CD4-positive, alpha-beta memory T cell (primary cell): ENCODE measurements around the gene DMAC1. TPM values are rescaled to one million over a fixed set of nuclear protein-coding genes. Genes with fewer than 3 reads are reported as not detected.
A peak's percentile ranks its signal among the peaks of the same experiment; 100 is the strongest.

Experiments used
- CTCF ChIA-PET: fragments of 350-600 bp; sonication (Branson Sonifier 250); formaldehyde crosslinking; loops from one replicate; lab custom pipeline; 2021; ENCODE audit warnings: inconsistent platforms; ENCODE audit not compliant: partially characterized antibody; lab: Charles Lee
- POLR2A ChIA-PET: fragments of 350-600 bp; sonication (Branson Sonifier 250); formaldehyde crosslinking; loops from one replicate; lab custom pipeline; 2021; ENCODE audit not compliant: partially characterized antibody; lab: Charles Lee
- DNase-seq, 5 donors: peaks; one replicate each; pipeline versions ENCODE4 v3.0.0 to v3.0.0-alpha.2; 2020 to 2022; ENCODE audit warnings: mixed read lengths in 1 of 5
- H3K27ac ChIP-seq: one replicate; pipeline ENCODE4 v1.7.0; 2013; ENCODE audit warnings: low read depth, low read length
- H3K27me3 ChIP-seq: 2 replicates; pipeline ENCODE4 v1.7.0; 2013; ENCODE audit warnings: mild to moderate bottlenecking, low read length, moderate library complexity; ENCODE audit not compliant: insufficient read depth
- H3K36me3 ChIP-seq: 2 replicates; pipeline ENCODE4 v1.7.0; 2013; ENCODE audit warnings: mild to moderate bottlenecking, low read length, moderate library complexity; ENCODE audit not compliant: insufficient read depth
- H3K4me1 ChIP-seq: 2 replicates; pipeline ENCODE4 v1.7.0; 2013; ENCODE audit warnings: mild to moderate bottlenecking, low read length, moderate library complexity; ENCODE audit not compliant: insufficient read depth
- H3K4me3 ChIP-seq, 2 donors: one replicate each; pipeline ENCODE4 v1.7.0; 2013; ENCODE audit warnings: low read length in 2 of 2, mild to moderate bottlenecking in 1 of 2
- H3K9me3 ChIP-seq, 2 donors: one replicate each; pipeline ENCODE4 v1.7.0; 2013; ENCODE audit warnings: low read length in 2 of 2, control low read depth in 1 of 2; ENCODE audit not compliant: control insufficient read depth in 1 of 2
- H3K27ac Mint-ChIP-seq, 7 donors: one replicate each; pipeline ENCODE4 v1.8.0; 2020 to 2021; ENCODE audit warnings: mixed read lengths in 7 of 7, mild to moderate bottlenecking in 6 of 7, inconsistent platforms in 3 of 7, moderate library complexity in 3 of 7
- H3K27me3 Mint-ChIP-seq, 2 donors: one replicate each; pipeline ENCODE4 v1.8.0; 2020 to 2021; ENCODE audit warnings: mixed read lengths in 2 of 2
- H3K36me3 Mint-ChIP-seq, 2 donors: one replicate each; pipeline ENCODE4 v1.8.0; 2020 to 2021; ENCODE audit warnings: mixed read lengths in 2 of 2, inconsistent platforms in 1 of 2, mild to moderate bottlenecking in 1 of 2
- H3K4me1 Mint-ChIP-seq, 4 donors: one replicate each; pipeline ENCODE4 v1.8.0; 2020 to 2021; ENCODE audit warnings: mixed read lengths in 4 of 4, mild to moderate bottlenecking in 1 of 4
- H3K4me3 Mint-ChIP-seq, 8 donors: one replicate each; pipeline ENCODE4 v1.8.0; 2020 to 2021; ENCODE audit warnings: mixed read lengths in 8 of 8, mild to moderate bottlenecking in 7 of 8, moderate library complexity in 6 of 8, inconsistent platforms in 3 of 8
- H3K9me3 Mint-ChIP-seq, 8 donors: one replicate each; pipeline ENCODE4 v1.8.0; 2020 to 2021; ENCODE audit warnings: mixed read lengths in 8 of 8, mild to moderate bottlenecking in 5 of 8, inconsistent platforms in 3 of 8, moderate library complexity in 1 of 8
- intact Hi-C: fragments of 100-400 bp; cut with micrococcal nuclease; formaldehyde crosslinking; loops from one replicate; pipeline ENCODE4 v1.15.1; 2023
- polyA plus RNA-seq, 2 donors: library from polyadenylated mRNA; unstranded; fragments of 300-500 nt; fragmentation: Illumina TruSeq; gene quantifications; one replicate each; pipeline ENCODE4 v1.2.3, GENCODE V29; 2021
- total RNA-seq, 2 experiments: library from RNA; stranded (reverse); gene quantifications; one replicate each; pipeline ENCODE4 v1.2.3, GENCODE V29; 2021

Gene DMAC1
- total and polyA plus RNA-seq, 4 experiments from 2014 or later, result 29.2 to 61.0 (median 34.4) TPM

GRCh38 chr9:7827792-7828191 is 28.2 kb upstream of the DMAC1 start:
- no peak overlapping the region for H3K4me3 Mint-ChIP-seq
- intact Hi-C loops, result no loop called here

DNA sequence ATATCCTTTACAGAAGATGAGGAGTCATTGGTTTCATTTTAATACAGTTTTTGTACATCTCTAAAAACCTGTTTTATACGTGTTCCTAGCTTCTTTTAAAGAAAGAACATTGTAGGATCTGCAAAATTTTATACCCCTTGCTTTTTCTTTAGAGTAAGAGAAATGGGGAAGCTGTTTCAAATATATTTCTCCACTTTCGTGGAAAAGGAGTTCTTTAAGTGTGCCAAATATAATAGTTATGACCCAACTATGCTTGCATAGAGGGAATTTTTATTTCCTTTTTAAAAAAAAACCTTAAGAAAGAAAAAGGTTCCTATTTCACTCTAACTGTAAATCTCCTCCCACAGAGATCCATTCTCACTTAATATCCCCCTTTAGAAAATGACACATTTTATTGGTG is 27.5 kb upstream of the DMAC1 start:
- Histone ChIP-seq H3K27ac (no peak overlapping the region), H3K9me3 (no peaks in the 10 kb centered on the region), H3K4me3 (no peak overlapping the region), H3K27me3 (no peaks in the 10 kb centered on the region), H3K4me1 (no peaks in the 10 kb centered on the region), H3K36me3 (no peaks in the 10 kb centered on the region)
- no peak for DNase-seq
- Mint-ChIP-seq H3K36me3 (no peaks in the 10 kb centered on the region), H3K4me1 (no peaks in the 10 kb centered on the region), H3K27ac (no peak overlapping the region), H3K27me3 (peaks cover 2 to 6% of the 10 kb centered on the region in 2 donors), H3K4me3 (no peak overlapping the region), H3K9me3 (no peaks in the 10 kb centered on the region)
- CTCF ChIA-PET, result no interaction called here
- POLR2A ChIA-PET, result no interaction called here
- intact Hi-C loops, result no loop called here

More at GRCh38 chr9:7827792-7828191, 28.2 kb upstream of the DMAC1 start:
- Mint-ChIP-seq H3K9me3 (no peaks in the 10 kb centered on the region), H3K36me3 (no peaks in the 10 kb centered on the region), H3K27me3 (peaks cover 2 to 6% of the 10 kb centered on the region in 2 donors), H3K27ac (no peak overlapping the region), H3K4me1 (no peaks in the 10 kb centered on the region)
- H3K4me1 ChIP-seq, result no peaks in the 10 kb centered on the region
- no peak for DNase-seq
- no peak overlapping the region for H3K4me3 ChIP-seq
- H3K27me3 ChIP-seq, result no peaks in the 10 kb centered on the region
- POLR2A ChIA-PET, result no interaction called here
- CTCF ChIA-PET, result no interaction called here
- H3K9me3 ChIP-seq, result no peaks in the 10 kb centered on the region
- H3K27ac ChIP-seq, result no peak overlapping the region
- H3K36me3 ChIP-seq, result no peaks in the 10 kb centered on the region

GRCh38 chr9:7823651-7824050 is 24.1 kb upstream of the DMAC1 start:
- Mint-ChIP-seq H3K4me3 (no peak overlapping the region), H3K9me3 (peaks cover 0 to 1% (median 0%) of the 10 kb centered on the region in 8 donors), H3K27ac (no peak overlapping the region), H3K4me1 (no peaks in the 10 kb centered on the region), H3K27me3 (peaks cover 5 to 6% of the 10 kb centered on the region in 2 donors), H3K36me3 (no peaks in the 10 kb centered on the region)
- ChIA-PET CTCF (interaction anchor here (1.3 kb wide), 1 partner anchor 20 kb away, joined by 3 read pairs; no protein-coding TSS in a partner anchor), POLR2A (no interaction called here)
- Histone ChIP-seq H3K4me1 (no peaks in the 10 kb centered on the region), H3K27ac (no peak overlapping the region), H3K36me3 (no peaks in the 10 kb centered on the region), H3K9me3 (no peaks in the 10 kb centered on the region), H3K4me3 (no peak overlapping the region), H3K27me3 (peaks cover 5% of the 10 kb centered on the region)
- intact Hi-C loops, result no loop called here
- DNase-seq, result no peak

GRCh38 chr9:7819984-7820383 is 20.4 kb upstream of the DMAC1 start:
- H3K36me3 ChIP-seq, result no peaks in the 10 kb centered on the region
- Mint-ChIP-seq H3K36me3 (no peaks in the 10 kb centered on the region), H3K27ac (peak overlapping the region in 1 of 7 donors; percentile 43), H3K9me3 (peaks cover 0 to 1% (median 0%) of the 10 kb centered on the region in 8 donors), H3K27me3 (peaks cover 3 to 6% of the 10 kb centered on the region in 2 donors), H3K4me3 (no peak overlapping the region), H3K4me1 (peaks cover 0 to 2% (median 0%) of the 10 kb centered on the region in 4 donors)
- no peak overlapping the region for H3K27ac ChIP-seq
- no peak overlapping the region for H3K4me3 ChIP-seq
- DNase-seq, result no peak
- H3K4me1 ChIP-seq, result no peaks in the 10 kb centered on the region
- CTCF ChIA-PET, result interaction anchor here (0.8 kb wide), 1 partner anchor 24 kb away, joined by 3 read pairs; no protein-coding TSS in a partner anchor
- no peaks in the 10 kb centered on the region for H3K9me3 ChIP-seq
- POLR2A ChIA-PET, result interaction anchor here (0.6 kb wide), 1 partner anchor 14 kb away, joined by 3 read pairs; no protein-coding TSS in a partner anchor
- intact Hi-C loops, result no loop called here
- peaks cover 5% of the 10 kb centered on the region for H3K27me3 ChIP-seq

GRCh38 chr9:7816021-7816420 is 16.4 kb upstream of the DMAC1 start:
- intact Hi-C loops, result no loop called here

GRCh38 chr9:7813030-7813429 is 13.5 kb upstream of the DMAC1 start:
- Mint-ChIP-seq H3K9me3 (no peaks in the 10 kb centered on the region), H3K27me3 (peaks cover 6 to 7% of the 10 kb centered on the region in 2 donors), H3K4me3 (no peak overlapping the region), H3K4me1 (peaks cover 0 to 2% (median 0%) of the 10 kb centered on the region in 4 donors), H3K27ac (no peak overlapping the region), H3K36me3 (no peaks in the 10 kb centered on the region)
- ChIA-PET POLR2A (no interaction called here), CTCF (no interaction called here)
- no peaks in the 10 kb centered on the region for H3K4me1 ChIP-seq
- no peak for DNase-seq
- no peak overlapping the region for H3K27ac ChIP-seq
- no peak overlapping the region for H3K4me3 ChIP-seq
- no peaks in the 10 kb centered on the region for H3K27me3 ChIP-seq
- intact Hi-C loops, result no loop called here
- no peaks in the 10 kb centered on the region for H3K9me3 ChIP-seq
- H3K36me3 ChIP-seq, result no peaks in the 10 kb centered on the region

More at GRCh38 chr9:7816021-7816420, 16.4 kb upstream of the DMAC1 start:
- Mint-ChIP-seq H3K4me1 (peaks cover 0 to 2% (median 0%) of the 10 kb centered on the region in 4 donors), H3K4me3 (no peak overlapping the region), H3K27me3 (peaks cover 0 to 3% of the 10 kb centered on the region in 2 donors), H3K27ac (no peak overlapping the region), H3K36me3 (no peaks in the 10 kb centered on the region), H3K9me3 (peaks cover 0 to 1% (median 0%) of the 10 kb centered on the region in 8 donors)
- Histone ChIP-seq H3K4me3 (no peak overlapping the region), H3K36me3 (no peaks in the 10 kb centered on the region), H3K4me1 (no peaks in the 10 kb centered on the region), H3K27ac (no peak overlapping the region), H3K9me3 (no peaks in the 10 kb centered on the region), H3K27me3 (peaks cover 5% of the 10 kb centered on the region)
- DNase-seq, result no peak
- POLR2A ChIA-PET, result no interaction called here
- CTCF ChIA-PET, result no interaction called here

- H3K4me3 ChIP-seq, result no peak overlapping the region
- Mint-ChIP-seq H3K27ac (no peak overlapping the region), H3K4me1 (peaks cover 0 to 2% (median 0%) of the 10 kb centered on the region in 4 donors), H3K27me3 (peaks cover 7 to 8% of the 10 kb centered on the region in 2 donors), H3K4me3 (no peak overlapping the region), H3K9me3 (no peaks in the 10 kb centered on the region), H3K36me3 (no peaks in the 10 kb centered on the region)
- no peaks in the 10 kb centered on the region for H3K27me3 ChIP-seq
- POLR2A ChIA-PET, result no interaction called here
- DNase-seq, result no peak
- intact Hi-C loops, result no loop called here
- H3K9me3 ChIP-seq, result no peaks in the 10 kb centered on the region
- no peaks in the 10 kb centered on the region for H3K36me3 ChIP-seq
- no peak overlapping the region for H3K27ac ChIP-seq
- H3K4me1 ChIP-seq, result no peaks in the 10 kb centered on the region
- CTCF ChIA-PET, result no interaction called here
Measured at GRCh38 chr9:7811677-7812076, 12.1 kb upstream of the DMAC1 start.
